Stimulated activated effector memory CD8-positive, alpha-beta T cell treated with anti-CD3 and anti-CD28 coated beads, Interleukin-12 subunit alpha, Interleukin-12 subunit beta, amount 100 ng/mL, for 72 hours (primary cell): ENCODE measurements around the gene TMEM131.
A peak's percentile ranks its signal among the peaks of the same experiment; 100 is the strongest.

ENCODE experiments used
- ATAC-seq: fragments of 150-1000 bp; cut with Tn5 transposase; 2 replicates; pipeline ENCODE4 v1.10.0; 2021
- DNase-seq, 2 donors: peaks; one replicate each; pipeline ENCODE4 v3.0.0; 2021 to 2022; ENCODE audit warnings: low spot score in 2 of 2
- H3K27ac Mint-ChIP-seq: one replicate; pipeline ENCODE4 v1.8.0; 2022; ENCODE audit warnings: mild to moderate bottlenecking, mixed read lengths
- H3K36me3 Mint-ChIP-seq: one replicate; pipeline ENCODE4 v1.8.0; 2022; ENCODE audit warnings: mild to moderate bottlenecking, mixed read lengths
- H3K4me1 Mint-ChIP-seq: one replicate; pipeline ENCODE4 v1.8.0; 2022; ENCODE audit warnings: mixed read lengths
- H3K4me3 Mint-ChIP-seq: one replicate; pipeline ENCODE4 v1.8.0; 2022; ENCODE audit warnings: mild to moderate bottlenecking, mixed read lengths
- H3K9me3 Mint-ChIP-seq: one replicate; pipeline ENCODE4 v1.8.0; 2022; ENCODE audit warnings: mixed read lengths

Gene TMEM131

GRCh38 chr2:98004613-98005012 lies 8.9 kb upstream of the TMEM131 start:
- no peaks in the 10 kb centered on the region for H3K9me3 Mint-ChIP-seq
- no peak for DNase-seq
- no peaks in the 10 kb centered on the region for H3K36me3 Mint-ChIP-seq
- no peak overlapping the region for H3K4me3 Mint-ChIP-seq
- no peaks in the 10 kb centered on the region for H3K4me1 Mint-ChIP-seq
- no peak overlapping the region for H3K27ac Mint-ChIP-seq
- no peak for ATAC-seq

- Mint-ChIP-seq H3K4me1 (no peaks in the 10 kb centered on the region), H3K27ac (no peak overlapping the region), H3K4me3 (no peak overlapping the region), H3K9me3 (no peaks in the 10 kb centered on the region), H3K36me3 (no peaks in the 10 kb centered on the region)
- ATAC-seq (no peak), DNase-seq (no peak)
These were observed 8.3 kb upstream of the TMEM131 start for GRCh38 chr2:98004047-98004446.

GRCh38 chr2:97999536-97999935 lies 3.8 kb upstream of the TMEM131 start:
- no peak overlapping the region for H3K27ac Mint-ChIP-seq
- H3K4me1 Mint-ChIP-seq = peaks cover 4% of the 10 kb centered on the region

GRCh38 chr2:97998431-97999005 lies 2.8 kb upstream of the TMEM131 start:
- Mint-ChIP-seq H3K27ac (no peak overlapping the region), H3K36me3 (peaks cover 15% of the 10 kb centered on the region), H3K9me3 (no peaks in the 10 kb centered on the region), H3K4me3 (no peak overlapping the region), H3K4me1 (peaks cover 11% of the 10 kb centered on the region)
- ATAC-seq (no peak), DNase-seq (no peak)

More at GRCh38 chr2:97999536-97999935, 3.8 kb upstream of the TMEM131 start:
- Mint-ChIP-seq H3K9me3 (no peaks in the 10 kb centered on the region), H3K36me3 (peaks cover 14% of the 10 kb centered on the region), H3K4me3 (no peak overlapping the region)
- DNase-seq (no peak), ATAC-seq (no peak)

GRCh38 chr2:97997784-97998392 lies 2.1 kb upstream of the TMEM131 start:
- H3K36me3 Mint-ChIP-seq = peaks cover 15% of the 10 kb centered on the region
- DNase-seq = no peak
- H3K27ac Mint-ChIP-seq = no peak overlapping the region
- ATAC-seq = no peak
- H3K4me1 Mint-ChIP-seq = peaks cover 17% of the 10 kb centered on the region
- H3K9me3 Mint-ChIP-seq = no peaks in the 10 kb centered on the region
- H3K4me3 Mint-ChIP-seq = no peak overlapping the region

- DNase-seq (no peak), ATAC-seq (no peak)
- Mint-ChIP-seq H3K9me3 (no peaks in the 10 kb centered on the region), H3K27ac (peak overlapping the region; percentile 95), H3K4me1 (peaks cover 24% of the 10 kb centered on the region), H3K4me3 (peak overlapping the region; percentile 80), H3K36me3 (peaks cover 15% of the 10 kb centered on the region)
These were observed 931 bp upstream of the TMEM131 start for GRCh38 chr2:97996679-97997078.

GRCh38 chr2:97995026-97995733 lies 568 bp downstream of the TMEM131 start:
- peak; percentile 55 to 85 for DNase-seq
- Mint-ChIP-seq H3K9me3 (no peaks in the 10 kb centered on the region), H3K27ac (peak overlapping the region; percentile 95), H3K4me3 (peak overlapping the region; percentile 80), H3K36me3 (peaks cover 15% of the 10 kb centered on the region), H3K4me1 (peaks cover 33% of the 10 kb centered on the region)
- peak; percentile 54 for ATAC-seq

- peaks cover 15% of the 10 kb centered on the region for H3K36me3 Mint-ChIP-seq
- H3K4me1 Mint-ChIP-seq = peaks cover 33% of the 10 kb centered on the region
- H3K4me3 Mint-ChIP-seq = peak overlapping the region; percentile 80
- peak overlapping the region; percentile 95 for H3K27ac Mint-ChIP-seq
- DNase-seq = no peak
- ATAC-seq = no peak
- H3K9me3 Mint-ChIP-seq = no peaks in the 10 kb centered on the region
These were observed 1.3 kb downstream of the TMEM131 start for GRCh38 chr2:97994476-97994875.

GRCh38 chr2:97993926-97994325 lies 1.8 kb downstream of the TMEM131 start:
- Mint-ChIP-seq H3K36me3 (peaks cover 15% of the 10 kb centered on the region), H3K4me1 (peaks cover 33% of the 10 kb centered on the region), H3K4me3 (peak overlapping the region; percentile 80), H3K27ac (no peak overlapping the region), H3K9me3 (no peaks in the 10 kb centered on the region)
- no peak for ATAC-seq
- no peak for DNase-seq

- ATAC-seq (no peak), DNase-seq (no peak)
- peak overlapping the region; percentile 80 for H3K4me3 Mint-ChIP-seq
- H3K4me1 Mint-ChIP-seq = peaks cover 40% of the 10 kb centered on the region
- H3K36me3 Mint-ChIP-seq = peaks cover 15% of the 10 kb centered on the region
- H3K27ac Mint-ChIP-seq = no peak overlapping the region
- H3K9me3 Mint-ChIP-seq = no peaks in the 10 kb centered on the region
These were observed 2.6 kb downstream of the TMEM131 start for GRCh38 chr2:97992836-97993825.

- no peak for DNase-seq
- Mint-ChIP-seq H3K9me3 (no peaks in the 10 kb centered on the region), H3K27ac (no peak overlapping the region), H3K4me1 (peaks cover 48% of the 10 kb centered on the region), H3K4me3 (no peak overlapping the region), H3K36me3 (peaks cover 13% of the 10 kb centered on the region)
- ATAC-seq = no peak
These were observed 4.5 kb downstream of the TMEM131 start for GRCh38 chr2:97991081-97991856.

- DNase-seq = no peak
- H3K4me1 Mint-ChIP-seq = peaks cover 48% of the 10 kb centered on the region
- no peak for ATAC-seq
- H3K27ac Mint-ChIP-seq = no peak overlapping the region
- H3K4me3 Mint-ChIP-seq = no peak overlapping the region
- no peaks in the 10 kb centered on the region for H3K36me3 Mint-ChIP-seq
- no peaks in the 10 kb centered on the region for H3K9me3 Mint-ChIP-seq
These were observed 7.0 kb downstream of the TMEM131 start for GRCh38 chr2:97988722-97989121.

- ATAC-seq = no peak
- DNase-seq = no peak
- Mint-ChIP-seq H3K4me1 (peaks cover 36% of the 10 kb centered on the region), H3K9me3 (no peaks in the 10 kb centered on the region), H3K36me3 (no peaks in the 10 kb centered on the region), H3K27ac (no peak overlapping the region), H3K4me3 (no peak overlapping the region)
These were observed 9.8 kb downstream of the TMEM131 start for GRCh38 chr2:97985998-97986397.

- Mint-ChIP-seq H3K4me1 (peaks cover 47% of the 10 kb centered on the region), H3K4me3 (no peak overlapping the region), H3K36me3 (no peaks in the 10 kb centered on the region), H3K27ac (no peak overlapping the region), H3K9me3 (no peaks in the 10 kb centered on the region)
- ATAC-seq (no peak), DNase-seq (no peak)
These were observed 12.1 kb downstream of the TMEM131 start for GRCh38 chr2:97983698-97984097.
